ENCODE measurements around the gene PCBP4. TPM values are rescaled to one million over a fixed set of nuclear protein-coding genes. Genes with fewer than 3 reads are reported as not detected.

The PCBP4 gene
- total and polyA plus RNA-seq, 2 experiments from 2014 or later = 114 to 226 TPM

GRCh38 chr3:51980253-51980652, 13.0 kb upstream of the PCBP4 start:
- TF ChIP-seq CTCF (IDR thresholded peaks at IDR 0.05; ENCODE audit: low read depth, low read length) = no peak
- Histone ChIP-seq H3K4me1 (ENCODE audit: low read depth) (peaks cover 23% of the 10 kb centered on the region), H3K27me3 (no peaks in the 10 kb centered on the region), H3K36me3 (no peaks in the 10 kb centered on the region), H3K9me3 (ENCODE audit: low read depth) (no peaks in the 10 kb centered on the region), H3K4me3 (no peak overlapping the region), H3K27ac (no peak overlapping the region)
- no peak for DNase-seq (ENCODE audit: low read depth in 1 of 2, low spot score in 1 of 2)

- no peaks in the 10 kb centered on the region for H3K9me3 ChIP-seq (ENCODE audit: low read depth)
- TF ChIP-seq CTCF (IDR thresholded peaks at IDR 0.05; ENCODE audit: low read depth, low read length) = no peak
- no peaks in the 10 kb centered on the region for H3K36me3 ChIP-seq
- H3K4me3 ChIP-seq = no peak overlapping the region
- H3K4me1 ChIP-seq (ENCODE audit: low read depth) = peaks cover 28% of the 10 kb centered on the region
- no peak for DNase-seq (ENCODE audit: low read depth in 1 of 2, low spot score in 1 of 2)
- H3K27ac ChIP-seq = no peak overlapping the region
- H3K27me3 ChIP-seq = no peaks in the 10 kb centered on the region
These were observed 10.9 kb upstream of the PCBP4 start for GRCh38 chr3:51978143-51978502.

- no peak for DNase-seq (ENCODE audit: low read depth in 1 of 2, low spot score in 1 of 2)
These were observed 10.3 kb upstream of the PCBP4 start for GRCh38 chr3:51977446-51978142.

GRCh38 chr3:51975852-51976549, 8.7 kb upstream of the PCBP4 start:
- TF ChIP-seq CTCF (IDR thresholded peaks at IDR 0.05; ENCODE audit: low read depth, low read length) = peak; percentile 29

More at GRCh38 chr3:51977446-51978142, 10.3 kb upstream of the PCBP4 start:
- Histone ChIP-seq H3K27me3 (no peaks in the 10 kb centered on the region), H3K4me3 (no peak overlapping the region), H3K27ac (no peak overlapping the region), H3K9me3 (ENCODE audit: low read depth) (no peaks in the 10 kb centered on the region), H3K36me3 (no peaks in the 10 kb centered on the region), H3K4me1 (ENCODE audit: low read depth) (peaks cover 28% of the 10 kb centered on the region)
- TF ChIP-seq CTCF (IDR thresholded peaks at IDR 0.05; ENCODE audit: low read depth, low read length) = no peak

GRCh38 chr3:51974963-51975851, 8.0 kb upstream of the PCBP4 start, which contains the start of gene ABHD14A:
ABHD14A (plus strand) TSS chr3:51975064; CDS start chr3:51975136, 72 bp downstream.
- TF ChIP-seq CTCF (IDR thresholded peaks at IDR 0.05; ENCODE audit: low read depth, low read length) = no peak
- Histone ChIP-seq H3K27me3 (no peaks in the 10 kb centered on the region), H3K9me3 (ENCODE audit: low read depth) (no peaks in the 10 kb centered on the region), H3K36me3 (no peaks in the 10 kb centered on the region), H3K27ac (no peak within 1 kb of the TSS), H3K4me1 (ENCODE audit: low read depth) (peaks cover 21% of the 10 kb centered on the region), H3K4me3 (peak within 1 kb of the TSS; percentile 51)
- DNase-seq (ENCODE audit: low read depth in 1 of 2, low spot score in 1 of 2) = peak; percentile 78 to 80

More at GRCh38 chr3:51975852-51976549, 8.7 kb upstream of the PCBP4 start:
- Histone ChIP-seq H3K4me1 (ENCODE audit: low read depth) (peaks cover 21% of the 10 kb centered on the region), H3K27me3 (no peaks in the 10 kb centered on the region), H3K27ac (no peak overlapping the region), H3K9me3 (ENCODE audit: low read depth) (no peaks in the 10 kb centered on the region), H3K36me3 (no peaks in the 10 kb centered on the region), H3K4me3 (peak overlapping the region; percentile 51)
- peak; percentile 76 to 81 for DNase-seq (ENCODE audit: low read depth in 1 of 2, low spot score in 1 of 2)

Data from cardiac muscle cell (in vitro differentiated cells and primary cell).